GM19238 (cell line): ENCODE measurements around the gene HOXB3.
"Not testable (repeated sequence)": the region's sequence is repeated elsewhere in the genome, so short reads cannot be mapped to it uniquely, and the experiment has no call there.

Experiments
- DNase-seq: peaks from one replicate; pipeline ENCODE4 v3.0.0; 2011; ENCODE audit warnings: low spot score; ENCODE audit not compliant: insufficient read length

The HOXB3 gene

GRCh38 chr17:48546137-48546923 is 43.7 kb downstream of the HOXB3 start:
- no peak for DNase-seq

GRCh38 chr17:48545539-48545938 is 44.5 kb downstream of the HOXB3 start:
- DNase-seq = no peak

- no peak for DNase-seq
Measured at GRCh38 chr17:48545022-48545375, 45.0 kb downstream of the HOXB3 start, which contains the start of gene HOXB2. TSS of gene HOXB2 (minus strand) at chr17:48545109. CDS start at chr17:48544911, 198 bp downstream.

- peak; percentile 51 for DNase-seq
Measured at GRCh38 chr17:48544349-48545021, 45.6 kb downstream of the HOXB3 start.

GRCh38 chr17:48543854-48544348 is 46.1 kb downstream of the HOXB3 start:
- peak; percentile 56 for DNase-seq

GRCh38 chr17:48543107-48543853 is 46.8 kb downstream of the HOXB3 start:
- DNase-seq = peak; percentile 71

- no peak for DNase-seq
Measured at GRCh38 chr17:48542698-48543106, 47.3 kb downstream of the HOXB3 start.

- no peak for DNase-seq
Measured at GRCh38 chr17:48542114-48542656, 47.9 kb downstream of the HOXB3 start.

GRCh38 chr17:48541577-48542113 is 48.4 kb downstream of the HOXB3 start:
- DNase-seq = no peak

GRCh38 chr17:48541036-48541576 is 48.9 kb downstream of the HOXB3 start:
- DNase-seq = no peak

- DNase-seq = no peak
Measured at GRCh38 chr17:48540213-48540612, 49.8 kb downstream of the HOXB3 start.

GRCh38 chr17:48539177-48539576 is 50.9 kb downstream of the HOXB3 start:
- DNase-seq = no peak

- no peak for DNase-seq
Measured at GRCh38 chr17:48537316-48537715, 52.7 kb downstream of the HOXB3 start.

- DNase-seq = not testable (repeated sequence)
Measured at GRCh38 chr17:48535793-48536559, 54.1 kb downstream of the HOXB3 start.

GRCh38 chr17:48532261-48532660 is 57.8 kb downstream of the HOXB3 start:
- DNase-seq = no peak

GRCh38 chr17:48530887-48531272 is 59.2 kb downstream of the HOXB3 start, which contains the start of gene HOXB1:
TSS of gene HOXB1 (minus strand) at chr17:48531011. CDS start at chr17:48530904, 107 bp downstream.
- DNase-seq = no peak

- no peak for DNase-seq
Measured at GRCh38 chr17:48530208-48530886, 59.7 kb downstream of the HOXB3 start.

GRCh38 chr17:48529683-48530009 is 60.4 kb downstream of the HOXB3 start:
- no peak for DNase-seq

GRCh38 chr17:48528936-48529682 is 60.9 kb downstream of the HOXB3 start:
- no peak for DNase-seq
